C1 segment of cervical spinal cord (tissue), 14 donors: ENCODE results near the gene CD99.
"Not testable (repeated sequence)": the region's sequence is repeated elsewhere in the genome, so short reads cannot be mapped to it uniquely, and the experiment has no call there.

Source experiments
- DNase-seq, 14 donors: peaks; one replicate each; lab custom pipeline; 2025; lab: John Stamatoyannopoulos, UW

The CD99 gene

GRCh38 chrX:2723286-2723879 lies 32.3 kb downstream of the CD99 start:
- no peak for DNase-seq

DNA sequence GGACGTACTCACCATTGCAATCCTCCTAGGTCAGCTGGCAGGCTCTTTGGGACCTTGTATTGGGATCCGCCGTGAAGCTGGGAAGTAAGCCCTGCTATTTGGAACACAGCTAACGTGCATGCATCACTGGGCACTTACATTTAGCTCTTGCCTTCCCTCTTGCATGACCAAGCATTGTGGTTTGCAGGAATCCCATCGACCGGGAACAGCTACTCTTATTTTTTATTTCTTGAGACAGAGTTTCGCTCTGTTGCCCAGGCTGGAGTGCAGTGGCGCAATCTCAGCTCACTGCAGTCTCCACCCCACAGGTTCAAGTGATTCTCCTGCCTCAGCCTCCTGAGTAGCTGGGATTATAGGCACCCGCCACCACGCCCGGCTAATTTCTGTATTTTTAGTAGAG lies 36.2 kb downstream of the CD99 start:
- DNase-seq: not testable (repeated sequence)

DNA sequence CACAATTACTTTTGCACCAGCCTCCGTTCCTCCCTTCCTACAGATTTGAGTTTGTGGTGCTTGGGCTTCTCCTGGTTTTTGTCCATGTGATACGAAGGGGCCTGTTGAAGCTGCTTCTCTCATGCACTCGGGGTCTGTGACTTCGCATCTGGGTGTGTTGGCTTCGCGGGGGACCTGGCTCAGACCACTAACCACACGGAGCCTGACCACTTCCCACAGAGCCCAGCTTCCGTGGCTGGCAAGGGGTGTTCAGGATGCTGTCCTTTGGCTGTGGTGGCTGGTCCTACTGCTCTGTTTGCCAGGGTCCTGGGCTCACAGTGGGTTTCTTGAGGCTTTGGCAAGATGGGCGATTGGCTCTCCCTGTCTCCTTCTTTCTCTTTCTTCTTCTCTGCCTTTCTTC lies 41.0 kb downstream of the CD99 start:
- DNase-seq: no peak

DNA sequence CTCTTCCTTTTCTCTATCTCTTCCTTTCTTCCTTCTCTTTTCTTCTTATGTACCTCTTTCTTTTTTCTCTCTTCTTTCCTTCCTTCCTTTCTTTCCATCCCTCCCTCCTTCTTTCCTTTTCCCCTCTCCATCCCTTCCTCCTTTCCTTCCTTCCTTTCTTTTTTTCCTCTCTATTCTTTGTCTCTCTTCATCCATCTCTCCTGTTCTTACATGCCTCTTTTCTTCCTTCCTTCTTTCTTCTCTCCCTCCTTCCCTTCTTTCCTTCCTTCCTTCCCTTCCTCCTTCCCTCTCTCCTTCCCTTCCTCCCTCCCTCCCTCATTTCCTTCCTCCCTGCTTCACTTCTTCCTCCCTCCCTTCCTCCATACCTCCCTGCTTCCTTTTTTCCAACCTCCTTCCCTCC lies 41.6 kb downstream of the CD99 start:
- DNase-seq: no peak

- DNase-seq: no peak
Observed at GRCh38 chrX:2733286-2733685, 42.2 kb downstream of the CD99 start.

GRCh38 chrX:2735270-2735669 lies 44.2 kb downstream of the CD99 start:
- DNase-seq: no peak

GRCh38 chrX:2740672-2741071 lies 49.6 kb downstream of the CD99 start:
- DNase-seq: no peak

DNA sequence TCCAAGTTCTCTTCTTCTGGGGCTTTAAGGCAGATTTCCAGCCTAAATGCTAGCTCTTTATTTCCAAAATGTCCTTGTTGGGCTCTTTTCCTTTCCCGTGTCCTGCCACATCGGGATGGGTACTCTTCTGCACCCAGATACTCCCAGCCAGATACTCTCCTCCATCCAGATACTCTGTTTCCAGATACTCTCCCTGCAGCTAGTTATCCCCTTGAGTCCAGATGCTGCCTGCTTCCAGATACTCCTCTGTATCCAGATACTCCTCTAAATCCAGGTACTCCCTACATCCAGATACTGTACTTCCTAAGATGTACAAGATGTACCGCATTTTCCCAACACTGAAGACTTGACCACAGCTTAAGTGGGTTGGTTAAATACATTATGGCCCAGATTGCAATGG lies 50.3 kb downstream of the CD99 start:
- DNase-seq: no peak

DNA sequence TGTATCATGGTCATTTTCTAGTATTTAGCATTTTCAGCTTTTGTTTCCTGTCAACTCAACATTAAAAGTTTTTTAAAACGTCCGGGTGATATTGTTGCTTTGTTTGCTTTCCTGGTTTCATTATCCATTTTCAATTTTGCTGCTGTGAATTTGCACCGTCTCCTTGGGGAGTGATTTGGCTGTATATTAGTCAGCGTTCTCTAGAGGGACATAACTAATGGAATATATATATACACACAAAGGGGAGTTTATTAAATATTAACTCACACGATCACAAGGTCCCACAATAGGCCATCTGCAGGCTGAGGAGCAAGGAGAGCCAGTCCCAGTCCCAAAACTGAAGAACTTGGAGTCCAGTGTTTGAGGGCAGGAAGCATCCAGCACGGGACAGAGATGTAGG lies 55.2 kb downstream of the CD99 start:
- DNase-seq: not testable (repeated sequence)

DNA sequence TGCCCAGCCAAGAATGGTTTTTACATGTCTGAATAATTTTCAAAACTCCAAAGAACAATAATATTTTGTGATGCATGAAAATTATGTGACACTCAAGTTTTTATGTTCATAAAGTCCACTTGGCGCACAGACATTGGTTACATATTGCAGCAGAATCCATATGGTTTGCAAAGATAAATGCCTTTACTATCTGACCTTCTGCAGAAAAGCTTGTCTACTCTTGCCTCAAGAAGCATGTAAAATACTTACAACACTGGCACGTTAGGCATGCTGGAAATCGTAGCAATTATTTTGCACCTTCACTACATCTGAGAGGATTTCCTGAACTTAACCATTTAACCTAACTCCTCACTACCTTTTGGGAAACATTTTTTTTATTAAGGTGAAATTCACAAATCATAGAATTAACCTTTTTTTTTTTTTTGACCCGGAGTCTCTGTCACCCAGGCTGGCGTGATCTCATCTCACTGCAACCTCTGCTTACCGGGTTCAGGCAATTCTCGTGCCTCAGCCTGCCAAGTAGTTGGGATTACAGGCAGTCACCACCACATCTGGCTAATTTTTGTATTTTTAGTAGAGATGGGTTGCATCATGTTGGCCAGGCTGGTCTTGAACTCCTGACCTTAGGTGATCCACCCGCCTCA lies 57.2 kb downstream of the CD99 start:
- no peak for DNase-seq

GRCh38 chrX:2748815-2749188 lies 57.7 kb downstream of the CD99 start:
- DNase-seq: no peak

DNA sequence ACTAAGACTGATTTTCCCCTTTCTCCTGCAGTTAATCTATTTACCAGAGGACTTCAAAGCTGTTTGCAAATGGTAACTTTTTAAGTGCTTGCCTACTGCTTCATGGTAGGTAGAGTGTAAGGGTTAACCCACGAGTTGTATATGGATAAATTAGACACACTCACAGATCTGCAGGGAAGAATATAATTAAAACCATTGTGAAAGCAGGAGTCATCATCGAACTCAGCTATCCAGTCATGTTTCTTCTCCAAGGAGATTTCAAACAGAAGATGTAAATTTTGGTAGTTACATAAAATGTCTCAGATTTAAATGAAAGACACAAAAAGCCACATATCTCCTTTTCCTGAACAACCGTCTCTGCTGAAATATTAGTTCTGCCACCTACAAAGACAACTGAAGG lies 60.2 kb downstream of the CD99 start:
- no peak for DNase-seq

- not testable (repeated sequence) for DNase-seq
Observed at GRCh38 chrX:2751874-2752300, 60.8 kb downstream of the CD99 start, which contains the start of gene XG. Gene XG (plus strand): TSS chrX:2752040. CDS start chrX:2752275, 235 bp downstream.

GRCh38 chrX:2752441-2752840 lies 61.3 kb downstream of the CD99 start:
- DNase-seq: not testable (repeated sequence)

DNA sequence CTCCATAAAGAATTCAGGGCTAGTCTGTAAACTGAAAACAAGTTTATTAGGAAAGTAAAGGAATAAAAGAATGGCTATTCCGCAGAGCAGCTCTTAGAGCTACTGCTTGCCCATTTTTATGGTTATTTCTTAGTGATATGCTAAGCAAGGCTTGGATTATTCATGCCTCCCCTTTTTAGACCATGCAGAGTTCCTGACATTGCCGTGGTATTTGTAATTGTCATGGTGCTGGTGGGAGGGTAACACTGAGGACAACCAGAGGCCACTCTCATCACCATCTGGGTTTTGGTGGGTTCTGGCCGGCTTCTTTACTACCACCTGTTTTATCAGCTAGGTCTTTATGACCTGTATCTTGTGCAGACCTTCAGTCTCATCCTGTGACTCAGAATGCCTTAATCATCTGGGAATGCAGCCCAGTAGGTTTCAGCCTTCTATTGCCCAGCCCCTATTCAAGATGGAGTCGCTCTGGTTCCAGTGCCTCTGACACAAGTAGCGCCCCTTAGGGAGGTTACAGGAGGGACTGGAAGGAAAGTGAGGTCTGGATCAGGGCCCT lies 64.1 kb downstream of the CD99 start:
- DNase-seq: not testable (repeated sequence)

DNA sequence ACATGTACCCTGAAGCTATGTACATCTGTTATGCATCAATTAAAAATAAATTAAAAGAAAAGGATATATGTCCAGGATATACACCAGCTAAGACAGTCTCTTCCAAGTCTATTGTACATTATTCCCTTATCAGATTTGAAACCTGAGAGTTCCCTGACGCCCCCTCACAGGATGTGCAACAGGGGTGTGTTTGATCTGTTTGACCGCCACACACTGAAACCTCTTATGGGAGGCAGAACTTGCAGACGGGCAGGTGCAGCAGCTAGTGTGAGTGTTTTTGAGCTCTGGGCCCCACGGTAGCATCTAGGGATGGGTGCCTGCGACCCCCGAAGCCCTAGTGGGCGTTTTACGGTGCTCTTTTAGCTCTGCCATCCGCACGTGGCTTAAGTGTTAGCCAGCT lies 65.5 kb downstream of the CD99 start:
- DNase-seq: no peak

DNA sequence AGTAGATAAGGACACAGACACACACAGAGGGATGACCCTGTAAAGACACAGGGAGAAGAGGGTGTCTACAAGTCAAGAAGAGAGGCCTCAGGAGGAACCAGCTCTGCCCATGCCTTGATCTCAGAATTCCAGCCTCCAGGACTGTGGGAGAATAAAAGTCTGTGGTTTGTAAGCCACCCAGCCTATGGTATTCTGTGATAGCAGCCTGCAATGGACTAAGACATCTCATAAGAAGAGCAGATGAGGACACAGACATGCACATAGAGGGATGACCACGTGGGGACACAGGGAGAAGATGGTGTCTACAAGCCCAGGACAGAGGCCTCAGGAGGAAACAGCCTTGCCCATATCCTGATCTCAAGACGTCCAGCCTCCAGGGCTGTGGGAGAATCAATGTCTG lies 70.2 kb downstream of the CD99 start:
- no peak for DNase-seq

DNA sequence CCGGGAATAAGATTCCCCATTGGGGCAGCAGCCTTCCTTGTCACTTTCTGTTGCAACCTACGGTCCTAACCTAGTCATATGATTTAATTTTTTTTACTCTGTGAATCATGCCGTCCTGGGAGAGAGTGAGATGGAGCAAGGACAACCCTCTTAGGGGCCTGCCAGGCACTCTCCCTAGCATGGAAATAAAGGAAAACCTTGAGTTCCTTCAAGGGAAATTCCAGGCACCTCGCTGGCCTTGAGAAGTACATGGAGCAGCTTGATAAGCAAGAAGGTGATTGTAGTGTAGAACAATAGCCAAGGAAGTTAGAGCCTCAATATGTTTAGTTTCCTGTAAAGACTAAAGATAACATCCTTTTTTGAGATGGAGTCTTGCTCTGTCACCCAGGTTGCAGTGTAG lies 71.6 kb downstream of the CD99 start:
- not testable (repeated sequence) for DNase-seq

GRCh38 chrX:2764766-2765548 lies 73.9 kb downstream of the CD99 start:
- DNase-seq: not testable (repeated sequence)

DNA sequence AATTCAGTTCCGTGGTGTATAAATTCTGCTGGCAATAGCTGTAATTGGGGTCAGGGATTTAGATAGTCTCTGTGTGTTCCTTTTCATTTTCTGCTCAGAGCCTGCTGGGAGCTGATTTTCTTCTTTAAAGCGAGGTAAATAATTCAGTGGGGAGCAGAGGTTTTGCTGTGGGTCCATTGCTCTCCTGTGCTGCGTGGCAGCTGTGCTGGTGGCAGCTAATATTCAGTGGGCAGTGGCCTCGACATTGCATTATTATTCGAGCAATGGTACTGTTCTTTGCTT lies 74.4 kb downstream of the CD99 start:
- DNase-seq: no peak

DNA sequence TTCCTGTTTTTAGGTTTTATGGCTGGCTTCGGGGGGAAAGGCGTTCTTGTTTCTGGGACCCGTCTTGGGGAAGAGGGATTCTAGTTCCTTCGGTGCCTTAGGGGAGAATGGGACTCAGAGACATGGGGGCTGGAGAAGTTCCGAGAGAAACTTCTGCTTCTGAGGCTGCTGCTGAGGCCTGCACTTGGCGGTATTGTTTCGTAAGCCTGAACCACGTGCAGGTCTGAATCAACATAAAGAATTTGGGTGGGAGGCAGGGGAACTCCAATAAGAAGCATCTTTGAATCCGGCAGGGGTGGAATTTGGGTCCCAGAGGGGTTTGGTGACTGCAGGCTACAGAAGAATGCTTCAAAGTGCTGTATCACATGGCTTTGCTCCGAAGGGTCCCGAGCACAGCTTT lies 75.8 kb downstream of the CD99 start:
- DNase-seq: no peak

DNA sequence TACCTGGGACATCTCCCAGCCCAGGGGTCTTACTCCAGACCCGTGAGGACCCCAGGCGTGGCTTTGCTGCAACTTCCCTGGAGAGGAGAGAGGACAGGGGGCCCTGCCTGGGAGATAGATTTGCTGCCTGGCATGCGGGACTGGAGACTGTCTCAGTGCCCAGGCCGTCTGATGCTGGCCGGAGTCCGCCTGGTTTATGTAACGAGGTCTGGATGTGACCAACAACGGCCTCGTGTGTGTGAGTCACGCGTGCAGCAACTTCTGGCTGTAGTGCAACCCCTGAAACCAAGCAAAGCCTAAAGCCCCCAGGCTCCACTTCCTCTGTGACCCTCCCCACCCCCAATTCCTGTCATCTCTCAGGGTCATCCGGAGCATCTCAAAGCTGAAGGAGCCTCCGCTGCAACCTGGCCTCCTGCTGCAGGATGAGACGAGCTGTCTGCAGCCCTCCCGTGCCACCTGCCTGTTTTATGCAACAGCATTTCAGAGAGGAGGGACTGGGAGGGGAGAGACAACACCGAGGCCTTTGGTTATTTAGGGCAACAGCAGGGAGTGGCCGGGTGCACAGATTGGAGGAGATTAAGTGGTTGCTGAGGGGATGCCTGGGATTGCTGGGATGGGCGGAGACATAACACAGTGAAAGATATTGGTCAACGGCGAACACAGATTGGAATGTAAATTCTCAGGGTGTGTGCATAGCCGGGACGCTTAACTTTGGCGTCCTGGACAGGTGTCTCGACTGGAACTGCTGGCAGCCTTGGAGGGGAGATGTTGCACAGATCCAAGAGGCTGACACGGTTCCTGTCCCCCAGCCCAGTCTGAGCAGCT lies 76.7 kb downstream of the CD99 start:
- peak in 3 of 14 donors; percentile 1 to 9 (median 3) for DNase-seq
